ENCODE measurements around the gene ACAP1. TPM values are rescaled to one million over a fixed set of nuclear protein-coding genes. Genes with fewer than 3 reads are reported as not detected.

The ACAP1 gene
- total RNA-seq: 1 to 10 TPM in 1 of 2 donors, under 1 TPM in 1; 0.99 to 2.1 TPM

DNA sequence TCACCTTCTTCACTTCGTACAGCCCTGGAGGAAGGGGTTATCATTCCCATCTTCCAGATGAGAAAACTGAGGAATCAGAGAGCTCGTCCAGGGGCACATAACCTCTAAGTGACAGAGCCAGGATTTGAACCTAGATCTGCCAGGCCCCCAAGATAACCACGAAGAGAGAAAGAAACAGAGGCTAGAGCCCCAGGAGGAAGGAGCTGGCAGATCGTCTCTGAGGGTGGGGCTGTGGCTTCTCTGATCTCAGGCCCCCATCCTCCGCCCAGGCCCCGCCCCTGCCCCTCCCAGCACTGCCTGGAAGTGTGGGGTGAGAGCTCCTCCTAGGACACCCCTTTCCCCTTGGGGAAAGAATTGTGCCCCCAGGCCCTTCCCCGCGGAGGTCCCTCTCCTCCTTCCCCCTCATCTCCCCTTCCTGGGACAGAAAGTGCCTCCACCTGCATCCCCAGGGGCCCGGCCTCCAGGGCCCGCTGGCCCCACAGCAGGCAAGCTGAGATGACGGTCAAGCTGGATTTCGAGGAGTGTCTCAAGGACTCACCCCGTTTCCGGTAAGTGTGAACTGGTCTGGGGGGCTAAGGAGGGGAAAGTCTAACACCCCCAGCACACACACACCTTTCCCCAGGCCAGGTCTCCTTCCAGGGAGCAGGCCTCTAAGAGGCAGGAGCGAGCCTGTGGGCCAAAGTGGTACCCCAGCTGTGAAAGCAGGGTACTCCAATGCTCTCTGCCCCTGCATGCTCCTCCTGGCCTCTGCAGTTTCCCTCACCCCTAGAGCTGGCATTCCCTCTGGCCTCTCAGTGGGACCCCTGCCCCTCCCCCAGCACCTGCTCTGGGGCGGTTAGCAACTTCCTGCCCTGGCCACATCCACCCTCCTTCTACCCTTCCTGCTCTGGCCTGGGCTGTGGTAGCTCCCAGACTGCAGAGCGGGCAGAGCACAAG lies at the start of gene ACAP1:
Gene ACAP1 (plus strand): TSS at position 290 of the 936 bp plus-strand sequence. CDS start 206 bp downstream, at position 496.
- ATAC-seq (no peak), DNase-seq (no peak)
- TF ChIP-seq POLR2A (IDR thresholded peaks at IDR 0.05): no peak
- TF ChIP-seq, protein P1, sequence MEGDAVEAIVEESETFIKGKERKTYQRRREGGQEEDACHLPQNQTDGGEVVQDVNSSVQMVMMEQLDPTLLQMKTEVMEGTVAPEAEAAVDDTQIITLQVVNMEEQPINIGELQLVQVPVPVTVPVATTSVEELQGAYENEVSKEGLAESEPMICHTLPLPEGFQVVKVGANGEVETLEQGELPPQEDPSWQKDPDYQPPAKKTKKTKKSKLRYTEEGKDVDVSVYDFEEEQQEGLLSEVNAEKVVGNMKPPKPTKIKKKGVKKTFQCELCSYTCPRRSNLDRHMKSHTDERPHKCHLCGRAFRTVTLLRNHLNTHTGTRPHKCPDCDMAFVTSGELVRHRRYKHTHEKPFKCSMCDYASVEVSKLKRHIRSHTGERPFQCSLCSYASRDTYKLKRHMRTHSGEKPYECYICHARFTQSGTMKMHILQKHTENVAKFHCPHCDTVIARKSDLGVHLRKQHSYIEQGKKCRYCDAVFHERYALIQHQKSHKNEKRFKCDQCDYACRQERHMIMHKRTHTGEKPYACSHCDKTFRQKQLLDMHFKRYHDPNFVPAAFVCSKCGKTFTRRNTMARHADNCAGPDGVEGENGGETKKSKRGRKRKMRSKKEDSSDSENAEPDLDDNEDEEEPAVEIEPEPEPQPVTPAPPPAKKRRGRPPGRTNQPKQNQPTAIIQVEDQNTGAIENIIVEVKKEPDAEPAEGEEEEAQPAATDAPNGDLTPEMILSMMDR (IDR thresholded peaks at IDR 0.05): no peak
- Histone ChIP-seq H3K27me3 (peaks cover 0 to 12% of the 10 kb centered on the region in 2 donors), H3K27ac (no peak within 1 kb of the TSS), H3K4me1 (no peaks in the 10 kb centered on the region), H3K36me3 (replicated peaks in 1 of 2; ENCODE audit: insufficient read depth in 1 of 2, low read depth in 2 of 2) (no peaks in the 10 kb centered on the region), H3K4me3 (no peak within 1 kb of the TSS), H3K9me3 (no peaks in the 10 kb centered on the region)
- WGBS, 2 donors: 33 to 47% methylated on average over 17 of the region's 17 CpGs
- intact Hi-C loops (cut with DNase I): no loop called here

DNA sequence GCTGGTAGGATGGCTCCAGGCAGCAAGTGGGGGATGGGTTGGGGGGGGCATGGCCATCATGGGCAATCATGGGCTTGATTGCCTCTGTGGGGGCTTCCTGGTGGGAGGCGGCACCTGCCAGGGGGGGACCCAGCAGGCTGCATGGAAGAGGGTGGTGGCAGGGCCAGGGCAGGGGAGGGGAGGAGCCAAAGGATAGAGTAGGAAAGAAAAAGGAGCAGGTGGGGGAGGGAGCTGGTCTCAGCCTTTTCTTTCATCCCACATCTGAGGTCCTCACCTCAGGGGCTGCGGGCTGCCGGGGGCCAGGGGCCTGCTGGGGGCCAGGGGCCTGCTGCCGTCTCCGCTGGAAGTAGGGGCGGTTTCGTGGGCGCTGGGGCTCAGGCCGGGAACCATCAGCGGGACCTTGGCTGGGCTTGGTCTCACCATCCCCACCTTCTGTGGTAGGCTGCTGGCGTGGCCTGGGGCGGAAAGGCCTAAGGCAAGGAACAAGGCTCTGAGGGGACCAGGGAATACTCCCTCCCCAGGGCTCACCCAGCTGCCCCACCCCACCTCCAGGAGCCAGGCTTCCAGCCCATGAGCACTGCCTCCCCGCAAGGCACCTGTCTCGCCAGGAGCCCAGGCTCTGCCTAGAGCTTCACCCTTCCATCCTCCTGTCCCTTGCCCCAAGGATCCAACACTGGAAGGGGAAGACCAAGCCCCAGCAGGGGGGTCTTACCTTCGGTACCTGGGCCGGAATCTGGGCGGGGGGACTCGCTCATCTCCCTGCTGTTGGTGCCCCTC lies 46.9 kb upstream of the ACAP1 start:
- WGBS, 2 donors: 91 to 93% methylated on average over 6 to 15 of the region's 18 CpGs
- ATAC-seq (no peak), DNase-seq (no peak)
- Histone ChIP-seq H3K27me3 (no peaks in the 10 kb centered on the region), H3K4me1 (peaks cover 9% of the 10 kb centered on the region), H3K9me3 (no peaks in the 10 kb centered on the region), H3K36me3 (replicated peaks in 1 of 2; ENCODE audit: insufficient read depth in 1 of 2, low read depth in 2 of 2) (no peaks in the 10 kb centered on the region), H3K27ac (no peak overlapping the region), H3K4me3 (no peak overlapping the region)
- intact Hi-C loops (cut with DNase I): loop anchor here (5.0 to 10.0 kb wide), 2 partner anchors 53 to 225 kb away; no protein-coding TSS in a partner anchor
- TF ChIP-seq, protein P1 (IDR thresholded peaks at IDR 0.05): no peak
- no peak for TF ChIP-seq POLR2A (IDR thresholded peaks at IDR 0.05)

DNA sequence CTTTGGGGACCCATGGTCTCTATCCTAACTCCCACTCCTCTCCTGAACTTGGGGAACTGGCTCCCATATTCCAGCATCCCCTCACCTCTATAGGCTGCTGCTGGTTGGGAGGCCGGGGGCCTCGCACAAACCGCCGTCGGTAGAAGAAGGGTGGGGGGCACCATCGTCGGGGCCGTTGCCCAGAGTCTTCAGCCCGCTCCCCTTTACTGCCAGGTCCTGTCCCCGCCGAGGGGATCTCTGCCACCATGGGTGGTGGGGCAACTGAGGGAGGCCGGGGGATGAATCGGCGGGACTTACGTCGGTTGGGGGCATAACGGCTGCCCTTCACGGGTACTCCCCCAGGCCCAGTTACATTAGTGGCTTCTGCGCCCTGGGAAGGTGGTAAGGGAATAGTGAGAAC lies 46.2 kb upstream of the ACAP1 start:
- TF ChIP-seq, protein P1 (IDR thresholded peaks at IDR 0.05): no peak
- TF ChIP-seq POLR2A (IDR thresholded peaks at IDR 0.05): no peak
- no peak overlapping the region for H3K27ac ChIP-seq
- H3K36me3 ChIP-seq (replicated peaks in 1 of 2; ENCODE audit: insufficient read depth in 1 of 2, low read depth in 2 of 2): no peaks in the 10 kb centered on the region
- 89 to 93% methylated on average over 19 of the region's 19 CpGs for WGBS, 2 donors
- H3K27me3 ChIP-seq: no peaks in the 10 kb centered on the region
- H3K9me3 ChIP-seq: no peaks in the 10 kb centered on the region
- intact Hi-C loops (cut with DNase I): no loop called here
- ATAC-seq: no peak
- H3K4me3 ChIP-seq: no peak overlapping the region
- H3K4me1 ChIP-seq: peaks cover 16% of the 10 kb centered on the region
- DNase-seq: no peak

DNA sequence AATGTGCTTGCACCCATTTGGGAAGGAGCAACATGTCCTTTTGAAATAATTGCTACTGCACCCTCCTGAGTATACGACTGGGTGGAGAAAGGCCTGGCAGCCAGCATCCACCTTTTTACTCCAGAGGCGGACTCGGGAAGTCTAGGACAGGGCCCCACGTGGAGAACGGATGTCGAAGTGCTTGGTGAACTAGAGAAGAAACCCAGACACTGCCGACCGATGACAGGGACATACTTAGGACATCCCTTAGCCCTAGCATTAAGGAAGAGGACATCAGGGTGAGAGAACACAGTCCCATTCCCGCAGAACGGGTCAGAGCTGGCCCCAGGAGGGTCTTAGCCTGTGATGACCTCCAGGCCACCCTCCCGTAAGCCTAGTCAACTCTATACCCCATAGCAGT lies 45.6 kb upstream of the ACAP1 start:
- no peaks in the 10 kb centered on the region for H3K36me3 ChIP-seq (replicated peaks in 1 of 2; ENCODE audit: insufficient read depth in 1 of 2, low read depth in 2 of 2)
- DNase-seq (no peak), ATAC-seq (no peak)
- peaks cover 21% of the 10 kb centered on the region for H3K4me1 ChIP-seq
- TF ChIP-seq, protein P1 (IDR thresholded peaks at IDR 0.05): no peak
- no peak for TF ChIP-seq POLR2A (IDR thresholded peaks at IDR 0.05)
- H3K9me3 ChIP-seq: no peaks in the 10 kb centered on the region
- H3K27ac ChIP-seq: no peak overlapping the region
- intact Hi-C loops (cut with DNase I): no loop called here
- WGBS, 2 donors: 80 to 83% methylated on average over 11 of the region's 11 CpGs
- H3K27me3 ChIP-seq: no peaks in the 10 kb centered on the region
- H3K4me3 ChIP-seq: no peak overlapping the region

All from body of pancreas (tissue), 4 donors.